HG02610 (cell line): ENCODE data around the gene RUNX3.
"Not testable (repeated sequence)": the region's sequence is repeated elsewhere in the genome, so short reads cannot be mapped to it uniquely, and the experiment has no call there.

Experiments
- ATAC-seq: cut with Tn5 transposase; IDR thresholded peaks from one replicate; pipeline ENCODE4 v1.9.1; 2021; ENCODE audit warnings: mild to moderate bottlenecking, moderate library complexity; ENCODE audit not compliant: unreplicated experiment

RUNX3 gene

GRCh38 chr1:24930260-24931145 lies at the start of gene RUNX3:
TSS of gene RUNX3 (minus strand) at chr1:24930276. CDS start at chr1:24929868, 408 bp downstream.
- ATAC-seq, result peak; percentile 77

DNA sequence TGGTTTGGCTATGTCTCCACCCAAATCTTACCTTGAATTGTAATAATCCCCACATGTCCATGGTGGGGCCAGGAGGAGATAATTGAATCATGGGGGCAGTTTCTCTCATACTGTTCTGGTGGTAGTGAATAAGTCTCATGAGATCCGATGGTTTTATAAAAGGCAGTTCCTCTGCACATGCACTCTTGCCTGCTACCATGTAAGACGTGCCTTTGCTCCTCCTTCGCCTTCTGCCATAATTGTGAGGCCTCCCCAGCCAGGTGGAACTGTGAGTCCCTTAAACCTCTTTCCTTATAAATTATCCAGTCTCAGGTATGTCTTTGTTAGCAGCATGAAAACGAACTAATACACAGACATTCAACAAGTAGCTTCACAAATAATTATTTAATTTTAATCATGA lies 49.2 kb upstream of the RUNX3 start:
- ATAC-seq, result not testable (repeated sequence)

DNA sequence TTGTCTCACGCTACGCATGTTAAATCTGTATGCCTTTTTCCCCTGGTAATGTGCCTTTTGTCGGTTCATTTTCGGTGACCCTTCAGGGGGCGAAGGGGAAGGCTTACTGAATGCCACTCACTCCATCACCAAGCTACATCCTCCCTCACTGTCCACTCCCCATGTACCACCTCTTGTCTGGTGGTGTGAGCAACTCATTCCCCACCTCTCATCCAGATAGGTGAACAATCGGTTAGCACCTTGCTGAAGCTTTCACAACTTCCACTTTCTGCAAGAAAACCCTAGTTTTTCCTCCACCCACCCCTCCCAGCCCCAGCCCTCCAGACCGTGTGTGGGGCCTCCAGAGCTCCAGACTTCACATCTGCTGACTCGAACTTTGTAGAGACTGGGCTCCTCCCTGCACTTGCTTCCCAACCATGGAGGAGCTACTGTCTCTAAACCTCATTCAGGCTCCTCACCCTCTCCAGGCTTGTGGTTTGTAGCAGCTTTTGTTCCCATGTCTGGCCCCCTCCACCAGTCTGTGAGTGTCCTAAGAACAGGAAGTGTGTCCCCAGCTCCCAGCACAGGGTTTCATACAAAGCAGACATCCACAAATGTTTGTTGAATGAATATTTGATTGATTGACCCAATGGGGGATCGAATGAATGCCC lies 48.4 kb upstream of the RUNX3 start:
- no peak for ATAC-seq

DNA sequence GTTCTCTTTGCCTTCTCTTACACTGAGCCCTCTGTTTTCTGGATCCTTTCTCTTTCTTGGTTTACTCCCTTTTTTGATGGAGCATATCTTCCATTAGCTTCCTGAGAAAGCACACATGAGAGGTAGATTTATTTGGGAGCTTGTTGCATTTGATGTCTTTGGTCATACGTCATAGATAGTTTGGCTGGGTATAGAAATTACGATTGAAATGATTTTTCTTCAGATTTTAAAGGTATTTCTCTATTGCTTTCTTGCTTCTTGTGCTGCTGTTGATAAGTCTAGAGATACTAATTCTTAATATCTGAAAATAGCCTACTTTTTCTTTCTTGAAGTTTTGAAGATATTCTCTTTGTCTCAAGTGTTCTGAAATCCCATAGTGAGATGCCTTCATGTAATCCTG lies 45.3 kb upstream of the RUNX3 start:
- no peak for ATAC-seq

DNA sequence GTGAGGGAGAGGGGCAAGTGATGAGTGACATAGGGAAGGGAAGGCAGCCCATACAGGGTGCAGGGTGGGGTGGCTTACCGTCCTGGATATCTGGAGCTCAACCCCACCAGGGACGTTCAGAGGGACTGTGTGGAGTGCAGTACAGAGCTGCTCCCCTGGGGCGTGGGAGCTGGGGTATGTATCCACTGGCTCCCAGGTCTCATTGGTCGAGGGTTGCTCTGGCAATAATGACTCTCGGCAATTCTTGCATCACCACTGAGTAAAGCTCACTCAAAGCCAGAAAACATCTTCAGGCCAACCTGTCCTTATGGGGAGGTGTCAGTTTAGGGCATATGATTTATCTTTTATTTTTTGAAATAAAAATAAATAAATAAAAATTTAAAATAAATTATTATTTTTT lies 43.2 kb upstream of the RUNX3 start:
- no peak for ATAC-seq

- ATAC-seq, result no peak
Measured at GRCh38 chr1:24972915-24973242, 42.8 kb upstream of the RUNX3 start.

GRCh38 chr1:24972221-24972914 lies 42.3 kb upstream of the RUNX3 start:
- no peak for ATAC-seq

- ATAC-seq, result no peak
Measured at GRCh38 chr1:24970926-24971875, 41.1 kb upstream of the RUNX3 start.

GRCh38 chr1:24970399-24970753 lies 40.3 kb upstream of the RUNX3 start:
- no peak for ATAC-seq

GRCh38 chr1:24969596-24970398 lies 39.7 kb upstream of the RUNX3 start:
- no peak for ATAC-seq

DNA sequence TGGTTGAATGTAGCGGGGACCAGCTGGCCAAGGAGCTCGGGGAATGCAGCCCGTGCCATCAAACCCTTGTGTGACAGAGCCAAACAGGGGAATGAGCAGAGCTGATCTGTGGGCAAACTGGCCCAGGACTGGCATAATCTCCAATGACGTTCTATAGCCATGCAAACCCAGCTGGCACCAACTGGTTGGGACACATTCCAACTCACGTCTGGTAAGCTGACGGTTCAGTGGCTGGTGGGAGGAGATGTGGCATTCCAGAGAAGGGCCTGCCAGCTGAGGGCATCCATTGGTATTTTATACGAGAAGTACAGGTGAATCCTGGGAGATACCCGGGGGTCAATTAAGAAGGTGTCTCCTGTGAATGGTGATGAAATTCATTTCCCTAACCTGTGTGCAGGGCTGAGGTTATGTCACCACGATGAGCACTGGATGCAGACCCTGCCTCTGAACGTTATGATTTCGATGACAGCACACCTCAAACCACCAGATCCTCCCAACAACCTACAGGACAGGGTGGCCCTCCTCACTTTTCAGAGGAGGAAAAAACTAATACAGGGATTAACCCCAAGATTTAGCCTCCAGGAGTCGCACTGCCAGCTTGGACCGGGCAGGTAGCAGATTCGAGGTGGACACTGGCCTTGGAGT lies 39.0 kb upstream of the RUNX3 start:
- no peak for ATAC-seq

DNA sequence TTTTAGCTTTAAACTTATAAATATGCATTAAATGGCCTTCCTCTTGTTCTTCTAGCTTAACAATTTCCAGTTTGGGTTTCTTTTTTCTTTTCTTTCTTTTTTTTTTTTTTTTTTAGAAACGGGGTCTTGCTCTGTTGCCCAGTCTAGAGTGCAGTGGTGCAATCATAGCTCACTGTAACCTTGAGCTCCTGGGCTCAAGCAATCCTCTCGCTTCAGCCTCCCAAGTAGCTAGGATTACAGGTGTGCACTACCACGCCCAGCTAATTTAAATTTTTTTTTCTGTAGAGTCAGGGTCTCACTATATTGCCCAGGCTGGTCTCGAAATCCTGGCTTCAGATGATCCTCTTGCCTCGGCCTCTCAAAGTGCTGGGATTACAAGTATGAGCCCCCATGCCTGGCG lies 37.9 kb upstream of the RUNX3 start:
- ATAC-seq, result no peak

- ATAC-seq, result no peak
Measured at GRCh38 chr1:24967555-24967954, 37.5 kb upstream of the RUNX3 start.

GRCh38 chr1:24966724-24967346 lies 36.8 kb upstream of the RUNX3 start:
- no peak for ATAC-seq

- ATAC-seq, result no peak
Measured at GRCh38 chr1:24966121-24966723, 36.1 kb upstream of the RUNX3 start.

DNA sequence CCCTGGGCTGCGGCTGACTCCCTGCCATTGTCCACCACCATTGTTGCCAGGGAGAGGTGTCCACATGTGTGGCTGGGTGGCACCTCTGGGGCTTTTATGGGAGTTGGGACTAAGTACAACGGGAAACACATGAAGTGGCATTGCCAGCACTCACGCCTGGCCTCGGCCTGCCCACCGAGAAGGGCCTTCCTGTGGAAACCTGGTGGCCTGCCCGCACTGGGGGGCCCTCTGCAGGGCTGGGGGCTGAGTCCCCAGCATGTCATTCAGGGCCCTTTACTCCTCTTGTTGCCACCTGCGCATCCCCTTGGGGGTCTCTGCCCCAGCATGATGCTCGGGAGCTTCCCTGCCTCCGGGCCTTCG lies 35.5 kb upstream of the RUNX3 start:
- no peak for ATAC-seq

- ATAC-seq, result peak; percentile 87
Measured at GRCh38 chr1:24964811-24965570, 34.9 kb upstream of the RUNX3 start.
